Kidney (tissue), 14 donors: ENCODE data around the gene IPCEF1. TPM values are rescaled to one million over a fixed set of nuclear protein-coding genes. Genes with fewer than 3 reads are reported as not detected.

Experiments used
- DNase-seq, 5 donors: peaks; one replicate each; pipeline ENCODE4 v3.0.0-alpha.2; 2013 to 2020
- FAIRE-seq: peaks from 2 replicates; lab custom pipeline; 2012; peaks lifted over from hg19 to GRCh38; lab: Jason Lieb, UNC
- H3K27ac ChIP-seq, 2 donors: one replicate each; pipeline ENCODE4 v1.7.0; 2013; ENCODE audit warnings: low read depth in 2 of 2, low read length in 2 of 2, inconsistent platforms in 1 of 2
- H3K27me3 ChIP-seq: one replicate; pipeline ENCODE4 v1.7.1; 2013; ENCODE audit warnings: low read length, inconsistent platforms; ENCODE audit not compliant: control insufficient read depth, insufficient read depth
- H3K36me3 ChIP-seq, 3 donors: one replicate each; pipeline versions ENCODE4 v1.7.0 to v1.7.1; 2013; ENCODE audit warnings: low read length in 3 of 3, control low read depth in 1 of 3, inconsistent platforms in 1 of 3; ENCODE audit not compliant: insufficient read depth in 3 of 3, control insufficient read depth in 2 of 3
- H3K4me1 ChIP-seq, 3 donors: one replicate each; pipeline versions ENCODE4 v1.7.0 to v1.7.1; 2013; ENCODE audit warnings: low read length in 3 of 3, inconsistent platforms in 1 of 3, low read depth in 1 of 3; ENCODE audit not compliant: control insufficient read depth in 2 of 3, insufficient read depth in 2 of 3
- H3K4me3 ChIP-seq, 3 donors: one replicate each; pipeline versions ENCODE4 v1.7.0 to v1.8.1; 2013; ENCODE audit warnings: low read length in 3 of 3, control low read depth in 1 of 3, inconsistent platforms in 1 of 3
- H3K9ac ChIP-seq, 3 donors: one replicate each; pipeline versions ENCODE4 v1.7.0 to v1.7.1; 2013; ENCODE audit warnings: low read length in 3 of 3, control low read depth in 1 of 3, inconsistent platforms in 1 of 3
- H3K9me3 ChIP-seq, 3 donors: one replicate each; pipeline versions ENCODE4 v1.7.0 to v1.7.1; 2013; ENCODE audit warnings: low read length in 3 of 3, control low read depth in 1 of 3, inconsistent platforms in 1 of 3; ENCODE audit not compliant: control insufficient read depth in 2 of 3, insufficient read depth in 1 of 3
- CTCF ChIP-seq: IDR thresholded peaks from 3 replicates; pipeline ENCODE4 v1.5.1; 2012; ENCODE audit warnings: mild to moderate bottlenecking, moderate library complexity, borderline replicate concordance; ENCODE audit not compliant: insufficient read depth; ENCODE audit errors: extremely low read depth
- intact Hi-C: fragments of 100-400 bp; cut with DNase I; formaldehyde crosslinking; loops from one replicate; pipeline ENCODE4 v1.11.1; 2022
- polyA plus RNA-seq: library from polyadenylated mRNA; stranded (reverse); fragments of 350-450 nt; fragmentation: Illumina TruSeq; extraction: RNeasy Lipid Tissue Mini Kit (QIAGEN cat#74804); gene quantifications from one replicate; pipeline ENCODE4 v1.2.3, GENCODE V29; 2014; ENCODE audit warnings: low read depth, low replicate concordance; ENCODE audit not compliant: insufficient read depth
- total RNA-seq: library from RNA; stranded (reverse); fragmentation: NEBNext Ultra II Directional; extraction: Animal tissue kit (Norgen Biotek cat#: 25700); gene quantifications from one replicate; pipeline ENCODE4 v1.2.1, GENCODE V29; 2021
- donor health status: control.
- donor health status: control.
- donor health status: control.
- donor health status: control.
- donor health status: control.
- donor health status: DM: yes; HTN: yes; CAD: no.
- donor health status: Normal renal cell carcinoma (clear cell type).

Gene IPCEF1
- total and polyA plus RNA-seq, 2 donors from 2014 or later: 2.7 to 25.9 TPM

- no peak for FAIRE-seq
- H3K27me3 ChIP-seq: no peaks in the 10 kb centered on the region
- no peak overlapping the region for H3K27ac ChIP-seq
- H3K4me3 ChIP-seq: no peak overlapping the region
- TF ChIP-seq CTCF: no peak
- no peaks in the 10 kb centered on the region for H3K4me1 ChIP-seq
- no peaks in the 10 kb centered on the region for H3K36me3 ChIP-seq
- no peak for DNase-seq
- H3K9ac ChIP-seq: no peak overlapping the region
- intact Hi-C loops: no loop called here
- H3K9me3 ChIP-seq: no peaks in the 10 kb centered on the region
Observed at GRCh38 chr6:154112181-154112809, 244.3 kb downstream of the IPCEF1 start.

- no peaks in the 10 kb centered on the region for H3K27me3 ChIP-seq
- no peaks in the 10 kb centered on the region for H3K36me3 ChIP-seq
- intact Hi-C loops: no loop called here
- no peak for DNase-seq
- H3K9ac ChIP-seq: no peak overlapping the region
- no peak for FAIRE-seq
- no peaks in the 10 kb centered on the region for H3K9me3 ChIP-seq
- no peak overlapping the region for H3K27ac ChIP-seq
- no peak for TF ChIP-seq CTCF
- H3K4me3 ChIP-seq: no peak overlapping the region
- no peaks in the 10 kb centered on the region for H3K4me1 ChIP-seq
Observed at GRCh38 chr6:154111025-154111424, 245.6 kb downstream of the IPCEF1 start.

DNA sequence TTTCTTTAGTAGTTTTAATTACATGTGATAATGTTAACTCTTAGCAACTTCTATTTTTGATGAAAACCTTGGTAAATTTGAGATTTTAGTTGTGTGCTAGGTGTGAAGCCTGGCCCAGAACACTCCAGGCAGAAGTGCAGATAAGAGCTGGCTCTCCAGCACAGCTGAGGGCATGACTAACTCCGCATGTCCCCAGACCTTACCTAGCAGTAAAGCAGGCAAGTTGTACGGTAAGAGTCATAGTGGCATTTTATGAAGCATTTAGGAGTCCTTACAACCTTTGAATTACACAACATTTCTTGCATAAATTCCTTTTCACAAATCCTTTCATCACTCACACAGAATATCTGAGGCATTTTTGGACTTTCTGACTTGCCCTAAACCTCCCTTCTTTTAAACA lies 250.4 kb downstream of the IPCEF1 start:
- no peak overlapping the region for H3K27ac ChIP-seq
- no peak for DNase-seq
- H3K4me1 ChIP-seq: no peaks in the 10 kb centered on the region
- H3K36me3 ChIP-seq: no peaks in the 10 kb centered on the region
- H3K27me3 ChIP-seq: no peaks in the 10 kb centered on the region
- no peak overlapping the region for H3K4me3 ChIP-seq
- no peak for TF ChIP-seq CTCF
- no peak for FAIRE-seq
- no peak overlapping the region for H3K9ac ChIP-seq
- no peaks in the 10 kb centered on the region for H3K9me3 ChIP-seq
- intact Hi-C loops: no loop called here

Other genes with a start within 250 kb of the IPCEF1 start
- gene CNKSR3, start 153.9 kb upstream of the IPCEF1 start, total RNA-seq: 63.1 TPM
- gene CNKSR3, start 153.9 kb upstream of the IPCEF1 start, polyA plus RNA-seq: 13.8 TPM